Measurements from ENCODE around the gene OTOGL. TPM values are rescaled to one million over a fixed set of nuclear protein-coding genes. Genes with fewer than 3 reads are reported as not detected.

OTOGL gene
- total RNA-seq, 4 donors from 2014 or later: 0.21 to 0.60 (median 0.44) TPM; not detected in 1

GRCh38 chr12:80170915-80171314, 71.6 kb downstream of the OTOGL start:
- no peaks in the 10 kb centered on the region for H3K27me3 ChIP-seq
- H3K4me3 ChIP-seq: no peak overlapping the region
- H3K9me3 ChIP-seq: no peaks in the 10 kb centered on the region
- WGBS, 2 donors: 71 to 82% methylated on average over 2 of the region's 2 CpGs
- DNase-seq (ENCODE audit: low spot score in 2 of 2): no peak
- no peak overlapping the region for H3K27ac ChIP-seq
- no peaks in the 10 kb centered on the region for H3K4me1 ChIP-seq
- TF ChIP-seq POLR2A (IDR thresholded peaks at IDR 0.05): no peak
- no peak for TF ChIP-seq EP300 (IDR thresholded peaks at IDR 0.05)
- H3K36me3 ChIP-seq: no peaks in the 10 kb centered on the region

DNA sequence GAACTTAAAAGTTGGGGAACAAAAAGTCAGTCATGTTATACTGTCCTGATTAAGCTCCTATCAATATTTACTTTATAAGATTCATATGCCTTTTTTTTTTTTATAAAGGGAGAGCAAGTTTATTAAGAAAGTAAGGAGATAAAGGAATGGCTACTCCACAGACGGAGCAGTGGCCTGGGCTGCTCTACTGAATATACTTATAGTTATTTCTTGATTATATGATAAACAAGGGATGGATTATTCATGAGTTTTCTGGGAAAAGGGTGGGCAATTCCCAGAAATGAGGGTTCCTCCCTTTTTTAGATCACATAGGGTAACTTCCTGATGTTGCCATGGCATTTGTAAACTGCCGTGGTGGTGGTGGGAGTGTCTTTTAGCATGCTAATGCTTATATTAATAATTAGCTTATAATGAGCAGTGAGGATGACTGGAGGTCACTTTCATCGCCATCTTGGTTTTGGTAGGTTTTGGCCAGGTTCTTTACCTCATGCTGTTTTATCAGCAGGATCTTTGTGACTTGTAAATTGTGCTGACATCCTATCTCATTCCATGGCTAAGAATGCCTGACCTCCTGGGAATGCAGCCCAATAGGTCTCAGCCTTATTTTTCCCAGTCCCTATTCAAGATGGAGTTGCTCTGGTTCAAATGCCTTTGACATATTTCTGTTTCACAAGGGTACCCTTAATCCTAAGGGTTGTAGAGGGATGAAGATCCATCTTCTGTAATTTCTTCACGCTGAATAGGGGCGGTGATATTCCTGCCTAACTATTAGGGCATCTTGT, 73.9 kb downstream of the OTOGL start:
- WGBS, 2 donors: 87 to 89% methylated on average over 5 of the region's 5 CpGs
- TF ChIP-seq EP300 (IDR thresholded peaks at IDR 0.05) (no peak), POLR2A (IDR thresholded peaks at IDR 0.05) (no peak), CTCF (IDR thresholded peaks at IDR 0.05) (no peak)

DNA sequence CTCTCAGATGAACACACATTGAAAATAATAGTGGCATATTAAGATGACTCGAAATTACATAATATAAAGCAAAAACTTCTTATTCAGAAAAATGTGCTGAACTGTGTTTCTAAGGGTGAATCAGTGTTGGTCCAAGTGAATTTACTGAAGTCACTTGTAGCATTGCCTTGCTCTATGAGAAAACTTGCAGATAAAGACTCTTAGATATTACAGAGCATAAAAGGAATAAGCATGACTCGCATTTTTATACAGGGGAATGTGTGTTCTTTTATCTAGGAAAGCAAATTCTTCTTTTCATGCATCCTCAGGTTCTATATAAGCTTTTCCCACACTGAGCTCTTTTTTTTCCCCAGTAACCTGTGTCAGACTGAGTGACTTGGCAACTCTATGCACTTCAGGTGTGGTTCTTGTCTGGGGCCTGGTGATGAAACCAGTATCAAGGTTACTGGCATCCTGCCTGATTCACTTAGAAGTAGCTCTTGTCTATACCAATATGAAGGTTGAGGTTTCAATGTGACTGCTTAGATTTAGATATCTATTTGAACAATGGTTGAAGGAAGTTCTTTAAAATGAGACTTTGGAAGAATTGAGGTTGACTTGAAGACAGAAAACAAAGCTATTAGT, 76.1 kb downstream of the OTOGL start:
- WGBS, 2 donors: 92 to 96% methylated on average over 2 of the region's 2 CpGs
- H3K9me3 ChIP-seq: no peaks in the 10 kb centered on the region
- H3K27ac ChIP-seq: no peak overlapping the region
- no peak for TF ChIP-seq CTCF (IDR thresholded peaks at IDR 0.05)
- H3K36me3 ChIP-seq: no peaks in the 10 kb centered on the region
- no peak overlapping the region for H3K4me3 ChIP-seq
- no peak for DNase-seq (ENCODE audit: low spot score in 2 of 2)
- H3K4me1 ChIP-seq: no peaks in the 10 kb centered on the region
- H3K27me3 ChIP-seq: no peaks in the 10 kb centered on the region

More for the DNA sequence above, 73.9 kb downstream of the OTOGL start:
- no peak for DNase-seq (ENCODE audit: low spot score in 2 of 2)
- H3K4me3 ChIP-seq: no peak overlapping the region
- H3K27ac ChIP-seq: no peak overlapping the region
- no peaks in the 10 kb centered on the region for H3K27me3 ChIP-seq
- H3K4me1 ChIP-seq: no peaks in the 10 kb centered on the region
- H3K9me3 ChIP-seq: no peaks in the 10 kb centered on the region
- H3K36me3 ChIP-seq: no peaks in the 10 kb centered on the region

DNA sequence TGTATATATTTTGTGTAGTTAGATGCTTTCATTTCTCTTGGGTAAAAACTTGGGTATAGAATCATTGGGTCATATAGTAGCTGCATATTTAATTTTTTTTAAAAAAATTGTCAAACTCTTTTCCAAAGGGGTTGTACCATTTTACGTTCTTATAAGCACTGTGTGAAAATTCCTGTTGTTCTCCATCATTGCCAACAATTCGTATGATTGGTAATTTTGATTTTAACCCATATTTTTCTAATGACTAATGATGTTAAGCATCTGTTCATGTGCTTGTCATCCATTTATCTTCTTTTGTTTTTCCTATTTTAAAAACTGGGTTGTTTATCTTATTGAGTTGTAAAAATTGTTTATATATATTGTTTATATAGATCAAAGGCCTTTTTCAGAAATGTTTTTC, 77.4 kb downstream of the OTOGL start:
- Histone ChIP-seq H3K4me1 (no peaks in the 10 kb centered on the region), H3K36me3 (no peaks in the 10 kb centered on the region), H3K9me3 (no peaks in the 10 kb centered on the region), H3K27me3 (no peaks in the 10 kb centered on the region), H3K4me3 (no peak overlapping the region), H3K27ac (no peak overlapping the region)
- no peak for DNase-seq (ENCODE audit: low spot score in 2 of 2)
- WGBS, 2 donors: 84 to 93% methylated on average over 2 of the region's 2 CpGs
- TF ChIP-seq CTCF (IDR thresholded peaks at IDR 0.05) (no peak), EP300 (IDR thresholded peaks at IDR 0.05) (no peak), POLR2A (IDR thresholded peaks at IDR 0.05) (no peak)

DNA sequence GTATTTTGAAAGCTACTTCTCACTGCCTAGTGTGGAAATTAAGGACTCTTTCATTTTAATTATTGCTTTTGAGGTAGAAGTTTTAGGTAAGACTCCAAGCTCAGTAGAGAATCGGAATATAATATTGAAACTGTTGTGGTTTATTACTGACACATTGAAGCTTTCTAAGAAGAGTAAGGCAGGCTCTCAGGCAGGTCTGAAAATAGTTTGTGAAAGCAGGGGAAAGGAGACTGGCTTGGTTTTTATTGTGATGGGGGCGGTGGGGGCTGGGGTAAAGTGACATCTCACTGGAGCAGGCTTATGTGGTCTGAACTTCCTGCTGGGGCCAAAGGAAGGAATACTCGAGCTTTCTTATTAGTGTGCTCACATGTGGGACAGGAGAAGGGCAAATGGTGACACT, 79.5 kb downstream of the OTOGL start:
- TF ChIP-seq CTCF (IDR thresholded peaks at IDR 0.05): no peak
- no peak for TF ChIP-seq EP300 (IDR thresholded peaks at IDR 0.05)
- TF ChIP-seq POLR2A (IDR thresholded peaks at IDR 0.05): no peak
- Histone ChIP-seq H3K27ac (no peak overlapping the region), H3K4me1 (no peaks in the 10 kb centered on the region), H3K9me3 (no peaks in the 10 kb centered on the region), H3K27me3 (no peaks in the 10 kb centered on the region), H3K4me3 (no peak overlapping the region), H3K36me3 (no peaks in the 10 kb centered on the region)
- 54 to 71% methylated on average over 3 of the region's 3 CpGs for WGBS, 2 donors
- DNase-seq (ENCODE audit: low spot score in 2 of 2): no peak

Data from tibial nerve (tissue), 4 donors.